ENCODE data around the gene MBD3L3.
"Not testable (repeated sequence)": the region's sequence is repeated elsewhere in the genome, so short reads cannot be mapped to it uniquely, and the experiment has no call there.

Gene MBD3L3

GRCh38 chr19:7063339-7063738 lies 4.9 kb upstream of the MBD3L3 start:
- no peak for DNase-seq

- not testable (repeated sequence) for DNase-seq
These were observed 1.5 kb upstream of the MBD3L3 start for GRCh38 chr19:7059977-7060376.

GRCh38 chr19:7056371-7056770 lies 2.1 kb downstream of the MBD3L3 start:
- DNase-seq: not testable (repeated sequence)

GRCh38 chr19:7055679-7056078 lies 2.8 kb downstream of the MBD3L3 start:
- not testable (repeated sequence) for DNase-seq

GRCh38 chr19:7054635-7055368 lies 3.7 kb downstream of the MBD3L3 start:
- DNase-seq: not testable (repeated sequence)

GRCh38 chr19:7052896-7053295 lies 5.6 kb downstream of the MBD3L3 start:
- not testable (repeated sequence) for DNase-seq

- not testable (repeated sequence) for DNase-seq
These were observed 7.1 kb downstream of the MBD3L3 start for GRCh38 chr19:7051421-7051820.

- not testable (repeated sequence) for DNase-seq
These were observed 9.5 kb downstream of the MBD3L3 start, which contains the start of gene MBD3L2 for GRCh38 chr19:7049021-7049420. MBD3L2 (plus strand) TSS chr19:7049321; CDS start chr19:7049374, 53 bp downstream.

GRCh38 chr19:7041563-7041962 lies 16.9 kb downstream of the MBD3L3 start:
- not testable (repeated sequence) for DNase-seq

- DNase-seq: not testable (repeated sequence)
These were observed 18.4 kb downstream of the MBD3L3 start, which contains the start of gene MBD3L4 for GRCh38 chr19:7040079-7040478. MBD3L4 (minus strand) TSS chr19:7040179; CDS start chr19:7040144, 35 bp downstream.

GRCh38 chr19:7030278-7030677 lies 28.2 kb downstream of the MBD3L3 start, which contains the start of gene MBD3L5:
MBD3L5 (plus strand) TSS chr19:7030578; CDS start chr19:7030612, 34 bp downstream.
- DNase-seq: not testable (repeated sequence)

GRCh38 chr19:7028790-7029189 lies 29.7 kb downstream of the MBD3L3 start:
- DNase-seq: not testable (repeated sequence)

GRCh38 chr19:7021331-7021730 lies 37.1 kb downstream of the MBD3L3 start, which contains the start of gene MBD3L2B:
MBD3L2B (minus strand) TSS chr19:7021431; CDS start chr19:7021397, 34 bp downstream.
- not testable (repeated sequence) for DNase-seq

GRCh38 chr19:7018828-7019227 lies 39.6 kb downstream of the MBD3L3 start:
- no peak for DNase-seq

- DNase-seq: peak; percentile 11
These were observed 44.8 kb downstream of the MBD3L3 start for GRCh38 chr19:7013678-7014077.

- DNase-seq: no peak
These were observed 47.5 kb downstream of the MBD3L3 start for GRCh38 chr19:7010722-7011593.

GRCh38 chr19:7007859-7008258 lies 50.6 kb downstream of the MBD3L3 start:
- DNase-seq: no peak

All from CD4-positive, alpha-beta T cell treated with Interleukin-21 for 1 hour (primary cell).